A673 (cell line): ENCODE results near the gene LMF1. TPM values are rescaled to one million over a fixed set of nuclear protein-coding genes. Genes with fewer than 3 reads are reported as not detected.

Experiments used
- BruUV-seq: library from RNA; stranded (reverse); fragments of 400-500 nt; replicated peaks from 2 replicates; lab custom pipeline; 2021; lab: Mats Ljungman, UMichigan
- CTCF ChIA-PET: fragments of 300-600 bp; sonication (Branson Sonifier 250); formaldehyde crosslinking; loops from one replicate; lab custom pipeline; 2022; ENCODE audit warnings: antibody characterized with exemption; lab: Charles Lee
- POLR2A ChIA-PET: fragments of 300-600 bp; sonication (Branson Sonifier 250); formaldehyde crosslinking; loops from one replicate; lab custom pipeline; 2022; ENCODE audit warnings: antibody characterized with exemption; ENCODE audit not compliant: low non-redundant PET; lab: Charles Lee
- DNase-seq: peaks from one replicate; pipeline ENCODE4 v3.0.0-alpha.2; 2015; ENCODE audit warnings: low spot score
- H3K27ac ChIP-seq: fragments of 200-600 bp; sonication (generic); 2 replicates; pipeline ENCODE4 v1.5.1; 2016; ENCODE audit warnings: mixed run types, low read depth, mild to moderate bottlenecking, mixed read lengths, antibody characterized with exemption, low read length; ENCODE audit not compliant: poor library complexity, severe bottlenecking
- H3K27me3 ChIP-seq: fragments of 200-600 bp; sonication (generic); replicated peaks from 2 replicates; pipeline ENCODE4 v1.6.1; 2017; ENCODE audit warnings: mixed run types, low read depth, mild to moderate bottlenecking, mixed read lengths, antibody characterized with exemption, low read length; ENCODE audit not compliant: insufficient read depth, poor library complexity
- H3K36me3 ChIP-seq: fragments of 200-600 bp; sonication (generic); 2 replicates; pipeline ENCODE4 v1.6.1; 2016; ENCODE audit warnings: mixed run types, mild to moderate bottlenecking, mixed read lengths, antibody characterized with exemption, low read length; ENCODE audit not compliant: insufficient read depth, poor library complexity, severe bottlenecking
- H3K4me1 ChIP-seq: fragments of 200-600 bp; sonication (generic); 2 replicates; pipeline ENCODE4 v1.6.1; 2017; ENCODE audit warnings: mixed run types, mild to moderate bottlenecking, mixed read lengths, antibody characterized with exemption, low read length; ENCODE audit not compliant: insufficient read depth, poor library complexity, severe bottlenecking
- H3K4me3 ChIP-seq: fragments of 200-600 bp; sonication (generic); 2 replicates; pipeline ENCODE4 v1.5.1; 2016; ENCODE audit warnings: low read depth, mixed run types, mild to moderate bottlenecking, mixed read lengths, low read length; ENCODE audit not compliant: poor library complexity, severe bottlenecking
- H3K9me3 ChIP-seq: fragments of 200-600 bp; sonication (generic); 2 replicates; pipeline ENCODE4 v1.6.1; 2016; ENCODE audit warnings: mixed run types, low read depth, mild to moderate bottlenecking, mixed read lengths, antibody characterized with exemption, low read length; ENCODE audit not compliant: poor library complexity, severe bottlenecking
- CTCF ChIP-seq: fragments of 300-800, 200-600 bp; sonication (generic); conservative IDR thresholded peaks from 2 replicates; pipeline ENCODE4 v1.5.1; 2017; ENCODE audit warnings: low read depth, mild to moderate bottlenecking, antibody characterized with exemption, low read length, moderate library complexity, mixed read lengths
- EZH2 ChIP-seq: fragments of 200-600 bp; sonication (generic); IDR thresholded peaks from 2 replicates; pipeline ENCODE4 v1.6.1; 2017; ENCODE audit warnings: borderline replicate concordance, low read depth, mild to moderate bottlenecking, mixed read lengths, antibody characterized with exemption, low read length; ENCODE audit not compliant: poor library complexity, severe bottlenecking
- intact Hi-C: fragments of 100-400 bp; cut with micrococcal nuclease; formaldehyde crosslinking; loops from one replicate; pipeline ENCODE4 v1.10.0; 2022; ENCODE audit not compliant: unreplicated experiment
- total RNA-seq: library from RNA; stranded (reverse); gene quantifications from 2 replicates; pipeline ENCODE4 v1.2.3, GENCODE V29; 2021

LMF1 gene
- total RNA-seq, 1 experiment from 2014 or later: 21.0 TPM

DNA sequence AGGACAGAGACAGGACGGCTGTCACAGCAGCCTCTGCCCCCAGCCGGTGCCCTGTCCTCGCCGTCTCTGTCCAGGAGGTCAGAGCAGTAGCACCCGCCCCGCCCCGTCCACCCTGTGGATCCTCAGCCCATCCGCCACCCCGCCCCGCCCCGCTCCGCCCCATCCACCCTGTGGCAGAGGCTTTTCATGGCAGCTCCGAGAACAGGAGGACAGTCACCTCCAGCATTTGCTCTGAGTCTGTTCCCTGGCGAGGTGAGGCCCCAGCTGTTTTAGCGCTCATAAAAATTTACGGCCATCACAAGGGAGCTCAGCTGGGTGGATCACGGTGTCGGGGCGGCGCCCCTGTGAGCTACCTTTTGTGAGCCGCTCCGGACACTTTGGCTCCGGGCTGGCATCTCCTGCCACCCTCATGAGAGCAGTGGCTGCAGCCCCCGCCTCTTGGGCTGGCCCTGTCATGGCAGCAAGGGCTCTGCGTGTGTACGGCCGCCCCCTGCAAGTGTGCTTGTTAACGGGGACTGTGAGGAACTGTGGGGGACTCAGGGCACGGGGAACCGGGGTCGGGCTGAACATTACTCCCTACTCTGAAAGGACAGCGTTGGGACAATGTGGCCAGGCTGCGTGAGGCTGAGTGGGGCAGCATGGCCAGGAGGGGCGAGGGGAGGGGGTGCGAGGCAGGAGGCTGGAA, 138.0 kb downstream of the LMF1 start:
- Histone ChIP-seq H3K36me3 (no peaks in the 10 kb centered on the region), H3K27ac (no peak overlapping the region), H3K27me3 (no peaks in the 10 kb centered on the region), H3K9me3 (peaks cover 2% of the 10 kb centered on the region), H3K4me3 (no peak overlapping the region), H3K4me1 (no peaks in the 10 kb centered on the region)
- intact Hi-C loops: no loop called here
- CTCF ChIA-PET: no interaction called here
- POLR2A ChIA-PET: no interaction called here
- no TSS peak for BruUV-seq
- no peak for TF ChIP-seq EZH2
- TF ChIP-seq CTCF: no peak
- no peak for DNase-seq

DNA sequence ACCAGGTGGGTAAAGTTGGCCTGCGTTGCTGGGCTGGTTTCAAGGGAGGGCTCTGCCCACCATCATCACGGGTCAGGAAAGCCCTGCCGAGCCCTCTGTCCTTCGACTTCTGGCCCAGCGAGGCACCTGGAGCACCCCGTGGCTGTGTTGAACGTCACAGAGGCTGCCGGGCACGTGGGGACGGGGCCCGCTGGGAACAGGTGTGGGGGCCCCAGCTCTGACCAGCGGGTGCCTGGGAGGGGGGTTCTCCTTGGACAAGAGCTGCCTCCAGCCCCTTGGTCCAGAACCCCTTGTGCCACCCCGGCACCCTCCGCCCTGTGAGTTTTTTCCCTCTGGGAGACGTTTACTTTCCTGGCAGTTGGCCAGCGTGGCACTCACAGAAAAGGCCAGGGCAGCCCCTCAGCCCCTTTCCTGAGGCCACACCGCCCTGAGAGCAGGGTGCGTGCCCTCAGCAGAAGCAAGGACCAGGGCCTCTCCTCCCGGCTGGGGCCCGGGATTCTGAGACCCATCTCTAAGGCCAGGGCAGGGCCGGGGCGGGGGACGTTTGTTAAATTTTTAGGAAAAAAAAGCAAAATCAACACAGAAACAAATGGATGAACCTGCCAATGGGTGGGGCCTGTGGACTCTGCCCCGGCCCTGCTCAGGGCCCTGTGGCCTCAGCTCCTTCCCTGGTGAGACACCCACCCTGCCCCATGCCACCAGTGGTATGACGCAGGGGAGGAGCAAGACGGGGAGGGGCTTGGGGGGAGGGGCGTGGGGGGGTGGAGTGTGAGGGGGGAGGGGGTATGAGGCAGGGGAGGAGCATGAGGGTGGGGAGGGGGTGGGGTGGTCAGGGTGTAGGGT, 139.0 kb downstream of the LMF1 start:
- Histone ChIP-seq H3K27me3 (no peaks in the 10 kb centered on the region), H3K9me3 (no peaks in the 10 kb centered on the region), H3K4me3 (no peak overlapping the region), H3K36me3 (no peaks in the 10 kb centered on the region), H3K27ac (no peak overlapping the region), H3K4me1 (no peaks in the 10 kb centered on the region)
- BruUV-seq: no TSS peak
- DNase-seq: no peak
- TF ChIP-seq EZH2 (no peak), CTCF (no peak)
- intact Hi-C loops: no loop called here
- ChIA-PET POLR2A (no interaction called here), CTCF (no interaction called here)

DNA sequence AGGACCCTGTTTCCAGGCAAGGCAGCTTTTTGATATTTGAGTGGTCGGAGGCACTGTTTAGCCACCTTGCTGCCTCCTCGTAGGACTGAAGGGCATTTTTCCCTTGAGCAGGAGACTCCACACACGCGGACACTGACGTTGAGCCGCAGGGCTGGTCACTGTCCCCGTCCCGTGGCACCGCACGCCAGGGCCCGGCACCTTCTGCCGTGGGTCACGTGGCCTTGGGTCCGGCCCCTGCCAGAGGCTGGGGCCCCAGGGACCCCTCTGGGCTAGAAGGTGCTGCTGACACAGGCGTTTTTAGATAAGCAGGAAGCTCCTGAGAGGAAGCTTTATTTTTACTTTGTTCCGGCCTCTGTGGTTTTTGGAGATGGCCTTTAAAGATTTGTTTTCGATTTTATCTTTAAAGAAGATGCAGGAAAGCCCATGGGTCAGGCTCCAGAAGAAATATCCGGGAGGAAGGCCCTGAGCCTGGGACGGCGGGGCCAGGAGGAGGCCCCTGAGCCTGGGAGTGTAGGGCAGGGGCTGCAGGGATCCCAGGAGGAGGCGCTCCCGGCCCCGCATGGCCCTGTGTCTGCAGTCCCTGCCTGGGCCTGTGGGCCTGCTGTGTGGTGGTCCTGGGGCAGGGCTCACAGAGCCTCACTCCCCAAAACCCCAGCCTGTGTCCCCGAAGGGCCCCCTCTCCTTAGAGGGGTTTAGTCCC, 139.8 kb downstream of the LMF1 start:
- no peak overlapping the region for H3K4me3 ChIP-seq
- no peaks in the 10 kb centered on the region for H3K27me3 ChIP-seq
- intact Hi-C loops: no loop called here
- H3K4me1 ChIP-seq: no peaks in the 10 kb centered on the region
- TF ChIP-seq CTCF (no peak), EZH2 (no peak)
- DNase-seq: no peak
- no peaks in the 10 kb centered on the region for H3K9me3 ChIP-seq
- no peak overlapping the region for H3K27ac ChIP-seq
- ChIA-PET CTCF (no interaction called here), POLR2A (no interaction called here)
- no peaks in the 10 kb centered on the region for H3K36me3 ChIP-seq
- no TSS peak for BruUV-seq
